ENCODE results near the gene ACSS1.

DNA sequence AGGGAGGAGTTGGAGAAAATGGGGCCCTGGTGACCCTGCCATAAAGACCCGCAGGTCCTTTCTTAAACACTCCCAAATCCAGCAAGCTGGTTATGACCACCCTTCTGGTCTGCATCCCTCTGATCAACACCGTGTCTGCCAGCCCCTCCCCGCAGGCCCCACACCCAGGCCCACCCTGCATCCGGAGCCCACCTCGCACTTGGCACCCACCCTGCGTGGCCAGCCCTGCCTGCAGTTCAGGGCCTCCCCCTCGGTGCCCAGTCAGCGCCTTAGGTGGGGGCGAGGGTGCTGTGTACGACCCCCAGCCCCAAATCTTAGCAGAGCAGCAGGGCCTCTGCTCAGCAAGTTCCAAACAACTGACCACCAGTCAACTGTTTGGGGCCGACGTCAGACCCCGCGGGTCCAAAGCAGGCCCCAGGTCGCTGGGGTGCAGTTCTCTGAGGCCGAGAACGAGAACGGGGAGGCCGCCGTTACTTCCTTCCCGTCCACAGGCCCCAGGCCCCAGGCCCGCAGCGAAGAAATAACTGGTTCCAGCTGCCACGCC is 1.2 kb downstream of the ACSS1 start:
- TF ChIP-seq, protein P1, sequence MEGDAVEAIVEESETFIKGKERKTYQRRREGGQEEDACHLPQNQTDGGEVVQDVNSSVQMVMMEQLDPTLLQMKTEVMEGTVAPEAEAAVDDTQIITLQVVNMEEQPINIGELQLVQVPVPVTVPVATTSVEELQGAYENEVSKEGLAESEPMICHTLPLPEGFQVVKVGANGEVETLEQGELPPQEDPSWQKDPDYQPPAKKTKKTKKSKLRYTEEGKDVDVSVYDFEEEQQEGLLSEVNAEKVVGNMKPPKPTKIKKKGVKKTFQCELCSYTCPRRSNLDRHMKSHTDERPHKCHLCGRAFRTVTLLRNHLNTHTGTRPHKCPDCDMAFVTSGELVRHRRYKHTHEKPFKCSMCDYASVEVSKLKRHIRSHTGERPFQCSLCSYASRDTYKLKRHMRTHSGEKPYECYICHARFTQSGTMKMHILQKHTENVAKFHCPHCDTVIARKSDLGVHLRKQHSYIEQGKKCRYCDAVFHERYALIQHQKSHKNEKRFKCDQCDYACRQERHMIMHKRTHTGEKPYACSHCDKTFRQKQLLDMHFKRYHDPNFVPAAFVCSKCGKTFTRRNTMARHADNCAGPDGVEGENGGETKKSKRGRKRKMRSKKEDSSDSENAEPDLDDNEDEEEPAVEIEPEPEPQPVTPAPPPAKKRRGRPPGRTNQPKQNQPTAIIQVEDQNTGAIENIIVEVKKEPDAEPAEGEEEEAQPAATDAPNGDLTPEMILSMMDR (IDR thresholded peaks at IDR 0.05): no peak
- TF ChIP-seq POLR2A (IDR thresholded peaks at IDR 0.05): no peak
- no peak for TF ChIP-seq EP300 (IDR thresholded peaks at IDR 0.05)

Data from tibial nerve (tissue), 4 donors.